ENCODE data around the gene RFC1. TPM values are rescaled to one million over a fixed set of nuclear protein-coding genes. Genes with fewer than 3 reads are reported as not detected.
"Not testable (repeated sequence)": the region's sequence is repeated elsewhere in the genome, so short reads cannot be mapped to it uniquely, and the experiment has no call there.

Gene RFC1
- total RNA-seq, 2 donors from 2014 or later: 30.9 to 46.8 TPM

GRCh38 chr4:39295784-39296183 lies 70.4 kb downstream of the RFC1 start:
- Histone ChIP-seq H3K27ac (no peak overlapping the region), H3K4me3 (no peak overlapping the region), H3K4me1 (no peaks in the 10 kb centered on the region), H3K36me3 (replicated peaks in 1 of 2; ENCODE audit: insufficient read depth in 1 of 2, low read depth in 2 of 2) (peaks cover 10 to 15% of the 10 kb centered on the region in 2 donors), H3K27me3 (no peaks in the 10 kb centered on the region), H3K9me3 (no peaks in the 10 kb centered on the region)
- ATAC-seq (no peak), DNase-seq (no peak)
- WGBS, 2 donors: 95% methylated on average over 8 of the region's 8 CpGs
- intact Hi-C loops (cut with DNase I): no loop called here
- TF ChIP-seq POLR2A (IDR thresholded peaks at IDR 0.05) (no peak), CTCF (IDR thresholded peaks at IDR 0.05) (no peak)

- DNase-seq; H3K27ac ChIP-seq; H3K4me3 ChIP-seq; H3K4me1 ChIP-seq; H3K27me3 ChIP-seq; H3K9me3 ChIP-seq; intact Hi-C loops (cut with DNase I); ATAC-seq: not testable (repeated sequence)
- 93 to 97% methylated on average over 5 of the region's 5 CpGs for WGBS, 2 donors
- H3K36me3 ChIP-seq (replicated peaks in 1 of 2; ENCODE audit: insufficient read depth in 1 of 2, low read depth in 2 of 2): peaks cover 12 to 19% of the 10 kb centered on the region in 2 donors
These were observed 73.7 kb downstream of the RFC1 start for GRCh38 chr4:39292433-39292832.

- Histone ChIP-seq H3K4me3 (no peak overlapping the region), H3K27me3 (no peaks in the 10 kb centered on the region), H3K4me1 (no peaks in the 10 kb centered on the region), H3K9me3 (no peaks in the 10 kb centered on the region), H3K27ac (no peak overlapping the region), H3K36me3 (replicated peaks in 1 of 2; ENCODE audit: insufficient read depth in 1 of 2, low read depth in 2 of 2) (peaks cover 12 to 19% of the 10 kb centered on the region in 2 donors)
- intact Hi-C loops (cut with DNase I): no loop called here
- DNase-seq (no peak), ATAC-seq (no peak)
- 81 to 95% methylated on average over 2 of the region's 2 CpGs for WGBS, 2 donors
- TF ChIP-seq CTCF (IDR thresholded peaks at IDR 0.05) (no peak), POLR2A (IDR thresholded peaks at IDR 0.05) (no peak)
These were observed 74.5 kb downstream of the RFC1 start for GRCh38 chr4:39291686-39292085.

- Histone ChIP-seq H3K27ac (no peak overlapping the region), H3K9me3 (no peaks in the 10 kb centered on the region), H3K36me3 (replicated peaks in 1 of 2; ENCODE audit: insufficient read depth in 1 of 2, low read depth in 2 of 2) (peaks cover 7 to 17% of the 10 kb centered on the region in 2 donors), H3K4me3 (no peak overlapping the region), H3K4me1 (no peaks in the 10 kb centered on the region), H3K27me3 (no peaks in the 10 kb centered on the region)
- intact Hi-C loops (cut with DNase I): no loop called here
- DNase-seq (no peak), ATAC-seq (no peak)
- 94% methylated on average over 4 of the region's 4 CpGs for WGBS, 2 donors
- TF ChIP-seq POLR2A (IDR thresholded peaks at IDR 0.05) (no peak), CTCF (IDR thresholded peaks at IDR 0.05) (no peak)
These were observed 78.9 kb downstream of the RFC1 start for GRCh38 chr4:39287223-39287622.

- ATAC-seq (no peak), DNase-seq (no peak)
- intact Hi-C loops (cut with DNase I): no loop called here
- TF ChIP-seq POLR2A (IDR thresholded peaks at IDR 0.05) (no peak), CTCF (IDR thresholded peaks at IDR 0.05) (no peak)
- H3K4me1 ChIP-seq: no peaks in the 10 kb centered on the region
- WGBS, 2 donors: 93 to 100% methylated on average over 2 of the region's 2 CpGs
- H3K36me3 ChIP-seq (replicated peaks in 1 of 2; ENCODE audit: insufficient read depth in 1 of 2, low read depth in 2 of 2): peaks cover 7 to 10% of the 10 kb centered on the region in 2 donors
- no peaks in the 10 kb centered on the region for H3K9me3 ChIP-seq
- no peaks in the 10 kb centered on the region for H3K27me3 ChIP-seq
- H3K27ac ChIP-seq: no peak overlapping the region
- H3K4me3 ChIP-seq: no peak overlapping the region
These were observed 79.9 kb downstream of the RFC1 start for GRCh38 chr4:39286263-39286662.
